Cerebellar cortex (tissue), 1 donor: ENCODE results near the gene HIVEP1.
"Not testable (repeated sequence)": the region's sequence is repeated elsewhere in the genome, so short reads cannot be mapped to it uniquely, and the experiment has no call there.

ENCODE experiments used
- DNase-seq: peaks from one replicate; pipeline ENCODE4 v3.0.0-alpha.2; 2015; ENCODE audit warnings: low spot score

Gene HIVEP1

GRCh38 chr6:12118607-12119006 lies 106.5 kb downstream of the HIVEP1 start:
- no peak for DNase-seq

- DNase-seq, result no peak
Observed at GRCh38 chr6:12119085-12119588, 107.0 kb downstream of the HIVEP1 start.

- DNase-seq, result no peak
Observed at GRCh38 chr6:12125396-12125795, 113.3 kb downstream of the HIVEP1 start.

- no peak for DNase-seq
Observed at GRCh38 chr6:12126051-12126450, 113.9 kb downstream of the HIVEP1 start.

- DNase-seq, result no peak
Observed at GRCh38 chr6:12129523-12129922, 117.4 kb downstream of the HIVEP1 start.

- DNase-seq, result no peak
Observed at GRCh38 chr6:12132351-12133222, 120.5 kb downstream of the HIVEP1 start.

GRCh38 chr6:12134581-12134980 lies 122.5 kb downstream of the HIVEP1 start:
- DNase-seq, result no peak

GRCh38 chr6:12134991-12135390 lies 122.9 kb downstream of the HIVEP1 start:
- DNase-seq, result no peak

GRCh38 chr6:12136905-12137304 lies 124.8 kb downstream of the HIVEP1 start:
- no peak for DNase-seq

- peak; percentile 29 for DNase-seq
Observed at GRCh38 chr6:12137480-12137879, 125.4 kb downstream of the HIVEP1 start.

- DNase-seq, result no peak
Observed at GRCh38 chr6:12138381-12138780, 126.3 kb downstream of the HIVEP1 start.

- no peak for DNase-seq
Observed at GRCh38 chr6:12138936-12139335, 126.8 kb downstream of the HIVEP1 start.

- no peak for DNase-seq
Observed at GRCh38 chr6:12147557-12148316, 135.6 kb downstream of the HIVEP1 start.

- no peak for DNase-seq
Observed at GRCh38 chr6:12148317-12148801, 136.2 kb downstream of the HIVEP1 start.

GRCh38 chr6:12148841-12149240 lies 136.7 kb downstream of the HIVEP1 start:
- DNase-seq, result no peak

GRCh38 chr6:12149944-12150510 lies 137.9 kb downstream of the HIVEP1 start:
- DNase-seq, result no peak

- no peak for DNase-seq
Observed at GRCh38 chr6:12150812-12151432, 138.8 kb downstream of the HIVEP1 start.

GRCh38 chr6:12151433-12151820 lies 139.3 kb downstream of the HIVEP1 start:
- DNase-seq, result no peak

GRCh38 chr6:12152023-12152970 lies 140.2 kb downstream of the HIVEP1 start:
- no peak for DNase-seq

- DNase-seq, result not testable (repeated sequence)
Observed at GRCh38 chr6:12155769-12156168, 143.7 kb downstream of the HIVEP1 start.
